ENCODE measurements around the gene CREB5. TPM values are rescaled to one million over a fixed set of nuclear protein-coding genes. Genes with fewer than 3 reads are reported as not detected.

Gene CREB5
- total RNA-seq, 1 experiment from 2014 or later = 40.5 TPM

- intact Hi-C loops (cut with micrococcal nuclease) = no loop called here
- Mint-ChIP-seq H3K27ac (ENCODE audit: low read depth, unreplicated experiment) (no peak overlapping the region), H3K9me3 (ENCODE audit: unreplicated experiment) (no peaks in the 10 kb centered on the region), H3K4me1 (ENCODE audit: insufficient read depth, unreplicated experiment) (peaks cover 12% of the 10 kb centered on the region), H3K36me3 (ENCODE audit: insufficient read depth, unreplicated experiment) (no peaks in the 10 kb centered on the region), H3K4me3 (ENCODE audit: unreplicated experiment) (no peak overlapping the region), H3K27me3 (ENCODE audit: insufficient read depth, unreplicated experiment) (no peaks in the 10 kb centered on the region)
- ChIA-PET CTCF (interaction anchor here (0.7 kb wide), 1 partner anchor 42 kb away, joined by 3 read pairs; no protein-coding TSS in a partner anchor), POLR2A (interaction anchor here (0.6 to 3.3 kb wide), 5 partner anchors 10 to 90 kb away, joined by 3 to 11 read pairs (median 4); no protein-coding TSS in a partner anchor)
- DNase-seq (ENCODE audit: unreplicated experiment) = no peak
- BruUV-seq (replicated peaks) = no TSS peak
- TF ChIP-seq, protein P1, sequence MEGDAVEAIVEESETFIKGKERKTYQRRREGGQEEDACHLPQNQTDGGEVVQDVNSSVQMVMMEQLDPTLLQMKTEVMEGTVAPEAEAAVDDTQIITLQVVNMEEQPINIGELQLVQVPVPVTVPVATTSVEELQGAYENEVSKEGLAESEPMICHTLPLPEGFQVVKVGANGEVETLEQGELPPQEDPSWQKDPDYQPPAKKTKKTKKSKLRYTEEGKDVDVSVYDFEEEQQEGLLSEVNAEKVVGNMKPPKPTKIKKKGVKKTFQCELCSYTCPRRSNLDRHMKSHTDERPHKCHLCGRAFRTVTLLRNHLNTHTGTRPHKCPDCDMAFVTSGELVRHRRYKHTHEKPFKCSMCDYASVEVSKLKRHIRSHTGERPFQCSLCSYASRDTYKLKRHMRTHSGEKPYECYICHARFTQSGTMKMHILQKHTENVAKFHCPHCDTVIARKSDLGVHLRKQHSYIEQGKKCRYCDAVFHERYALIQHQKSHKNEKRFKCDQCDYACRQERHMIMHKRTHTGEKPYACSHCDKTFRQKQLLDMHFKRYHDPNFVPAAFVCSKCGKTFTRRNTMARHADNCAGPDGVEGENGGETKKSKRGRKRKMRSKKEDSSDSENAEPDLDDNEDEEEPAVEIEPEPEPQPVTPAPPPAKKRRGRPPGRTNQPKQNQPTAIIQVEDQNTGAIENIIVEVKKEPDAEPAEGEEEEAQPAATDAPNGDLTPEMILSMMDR (IDR thresholded peaks at IDR 0.05; ENCODE audit: unreplicated experiment) = no peak
Observed at GRCh38 chr7:28675429-28675828, 263.1 kb downstream of the CREB5 start.

DNA sequence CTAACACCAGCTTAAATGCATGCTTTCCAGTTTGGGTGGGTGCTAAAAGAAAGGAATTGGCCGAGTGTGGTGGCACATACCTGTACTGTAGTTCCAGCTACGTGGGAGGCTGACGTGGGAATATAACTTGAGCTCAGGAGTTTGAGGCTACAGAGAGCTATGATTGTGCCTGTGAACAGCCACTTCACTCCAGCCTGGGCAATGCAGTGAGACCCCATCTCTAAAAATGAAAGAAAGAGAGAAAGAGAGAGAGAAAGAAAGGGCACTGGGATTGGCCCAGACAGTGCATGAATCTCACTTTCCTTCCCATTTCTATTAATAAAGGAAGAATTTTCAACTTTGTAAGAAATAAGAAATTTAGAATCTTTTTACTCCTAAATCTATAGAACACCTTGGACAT, 265.4 kb downstream of the CREB5 start:
- Mint-ChIP-seq H3K36me3 (ENCODE audit: insufficient read depth, unreplicated experiment) (no peaks in the 10 kb centered on the region), H3K27ac (ENCODE audit: low read depth, unreplicated experiment) (no peak overlapping the region), H3K4me1 (ENCODE audit: insufficient read depth, unreplicated experiment) (peaks cover 12% of the 10 kb centered on the region), H3K27me3 (ENCODE audit: insufficient read depth, unreplicated experiment) (no peaks in the 10 kb centered on the region), H3K9me3 (ENCODE audit: unreplicated experiment) (no peaks in the 10 kb centered on the region), H3K4me3 (ENCODE audit: unreplicated experiment) (no peak overlapping the region)
- intact Hi-C loops (cut with micrococcal nuclease) = no loop called here
- POLR2A ChIA-PET = no interaction called here
- no TSS peak for BruUV-seq (replicated peaks)
- TF ChIP-seq, protein P1 (IDR thresholded peaks at IDR 0.05; ENCODE audit: unreplicated experiment) = no peak
- DNase-seq (ENCODE audit: unreplicated experiment) = no peak
- CTCF ChIA-PET = no interaction called here

GRCh38 chr7:28678431-28678965, 266.2 kb downstream of the CREB5 start:
- CTCF ChIA-PET = interaction anchor here (0.6 to 0.7 kb wide), 4 partner anchors 10 to 443 kb away, joined by 3 to 5 read pairs (median 4); no protein-coding TSS in a partner anchor
- Mint-ChIP-seq H3K4me3 (ENCODE audit: unreplicated experiment) (no peak overlapping the region), H3K27me3 (ENCODE audit: insufficient read depth, unreplicated experiment) (no peaks in the 10 kb centered on the region), H3K4me1 (ENCODE audit: insufficient read depth, unreplicated experiment) (peaks cover 12% of the 10 kb centered on the region), H3K36me3 (ENCODE audit: insufficient read depth, unreplicated experiment) (no peaks in the 10 kb centered on the region), H3K27ac (ENCODE audit: low read depth, unreplicated experiment) (no peak overlapping the region), H3K9me3 (ENCODE audit: unreplicated experiment) (no peaks in the 10 kb centered on the region)
- TF ChIP-seq, protein P1 (IDR thresholded peaks at IDR 0.05; ENCODE audit: unreplicated experiment) = no peak
- POLR2A ChIA-PET = no interaction called here
- no TSS peak for BruUV-seq (replicated peaks)
- intact Hi-C loops (cut with micrococcal nuclease) = no loop called here
- no peak for DNase-seq (ENCODE audit: unreplicated experiment)

GRCh38 chr7:28681693-28682310, 269.5 kb downstream of the CREB5 start:
- ChIA-PET CTCF (no interaction called here), POLR2A (no interaction called here)
- Mint-ChIP-seq H3K27ac (ENCODE audit: low read depth, unreplicated experiment) (no peak overlapping the region), H3K36me3 (ENCODE audit: insufficient read depth, unreplicated experiment) (no peaks in the 10 kb centered on the region), H3K9me3 (ENCODE audit: unreplicated experiment) (no peaks in the 10 kb centered on the region), H3K27me3 (ENCODE audit: insufficient read depth, unreplicated experiment) (no peaks in the 10 kb centered on the region), H3K4me1 (ENCODE audit: insufficient read depth, unreplicated experiment) (no peaks in the 10 kb centered on the region), H3K4me3 (ENCODE audit: unreplicated experiment) (no peak overlapping the region)
- BruUV-seq (replicated peaks) = no TSS peak
- intact Hi-C loops (cut with micrococcal nuclease) = no loop called here
- peak; percentile 43 for DNase-seq (ENCODE audit: unreplicated experiment)
- TF ChIP-seq, protein P1 (IDR thresholded peaks at IDR 0.05; ENCODE audit: unreplicated experiment) = no peak
